AG08396 (cell line): ENCODE data around the gene RAPSN.

Experiments used
- DNase-seq: peaks from one replicate; pipeline ENCODE4 v3.0.0; 2012; ENCODE audit warnings: low spot score, mixed read lengths

The RAPSN gene

GRCh38 chr11:47408598-47409439 is 40.1 kb downstream of the RAPSN start:
- peak; percentile 91 for DNase-seq

GRCh38 chr11:47407746-47408590 is 41.0 kb downstream of the RAPSN start, which contains the start of gene SLC39A13:
Gene SLC39A13, plus strand, starts transcription at chr11:47408590. Its CDS starts 1,505 bp downstream, at chr11:47410095.
- peak; percentile 98 for DNase-seq

GRCh38 chr11:47406896-47407745 is 41.8 kb downstream of the RAPSN start:
- DNase-seq = no peak

- no peak for DNase-seq
Observed at GRCh38 chr11:47403571-47403970, 45.4 kb downstream of the RAPSN start.

- DNase-seq = no peak
Observed at GRCh38 chr11:47403135-47403534, 45.8 kb downstream of the RAPSN start.

- no peak for DNase-seq
Observed at GRCh38 chr11:47400768-47401279, 48.1 kb downstream of the RAPSN start.

GRCh38 chr11:47399860-47400767 is 48.8 kb downstream of the RAPSN start:
- peak; percentile 46 for DNase-seq

GRCh38 chr11:47398551-47398950 is 50.4 kb downstream of the RAPSN start:
- no peak for DNase-seq

- DNase-seq = no peak
Observed at GRCh38 chr11:47398011-47398410, 50.9 kb downstream of the RAPSN start.

- no peak for DNase-seq
Observed at GRCh38 chr11:47396049-47396320, 53.0 kb downstream of the RAPSN start.

- no peak for DNase-seq
Observed at GRCh38 chr11:47395223-47396048, 53.5 kb downstream of the RAPSN start.

- no peak for DNase-seq
Observed at GRCh38 chr11:47394322-47395222, 54.4 kb downstream of the RAPSN start.

GRCh38 chr11:47394050-47394321 is 55.0 kb downstream of the RAPSN start:
- DNase-seq = no peak

- peak; percentile 87 for DNase-seq
Observed at GRCh38 chr11:47393163-47394049, 55.5 kb downstream of the RAPSN start.

GRCh38 chr11:47392546-47393162 is 56.3 kb downstream of the RAPSN start:
- no peak for DNase-seq

GRCh38 chr11:47391711-47392432 is 57.1 kb downstream of the RAPSN start:
- DNase-seq = no peak

GRCh38 chr11:47391077-47391583 is 57.8 kb downstream of the RAPSN start:
- DNase-seq = no peak
